B cell (primary cell): ENCODE measurements around the gene DDIT4. TPM values are rescaled to one million over a fixed set of nuclear protein-coding genes. Genes with fewer than 3 reads are reported as not detected.

Source experiments
- ATAC-seq: fragments of 200-7000 bp; cut with Tn5 transposase; one replicate; pipeline ENCODE4 v1.10.0; 2021; ENCODE audit warnings: low read depth, mild to moderate bottlenecking, moderate number of reproducible peaks, moderate library complexity
- CTCF ChIA-PET: fragments of 350-600 bp; sonication (Branson Sonifier 250); formaldehyde crosslinking; loops from one replicate; lab custom pipeline; 2021; ENCODE audit warnings: antibody characterized with exemption, inconsistent platforms; lab: Charles Lee
- POLR2A ChIA-PET: fragments of 350-600 bp; sonication (Branson Sonifier 250); formaldehyde crosslinking; loops from one replicate; lab custom pipeline; 2021; ENCODE audit warnings: antibody characterized with exemption; lab: Charles Lee
- DNase-seq: peaks from one replicate; pipeline ENCODE4 v3.0.0; 2013
- H2AFZ ChIP-seq: 2 replicates; pipeline ENCODE4 v1.6.1; 2012; ENCODE audit warnings: mild to moderate bottlenecking, low read depth, low read length; ENCODE audit not compliant: insufficient read depth, poor library complexity, severe bottlenecking
- H3K27ac ChIP-seq, 2 donors: 1 replicate in 1 of 2; 2 replicates in 1 of 2; pipeline ENCODE4 v1.5.1; 2012 to 2013; ENCODE audit warnings: low read length in 2 of 2, mild to moderate bottlenecking in 2 of 2, moderate library complexity in 1 of 2
- H3K27me3 ChIP-seq, 4 experiments: fragments of 200-600 bp in 1 of 4; sonication (generic) in 1 of 4; replicated peaks in 1 of 4; 1 replicate in 2 of 4; 2 replicates in 2 of 4; pipeline versions ENCODE4 v1.6.1 to v1.7.0; 2013 to 2016; ENCODE audit warnings: low read length in 3 of 4, mild to moderate bottlenecking in 2 of 4, mixed read lengths in 1 of 4, moderate library complexity in 1 of 4; ENCODE audit not compliant: insufficient read depth in 4 of 4, control insufficient read depth in 3 of 4; ENCODE audit errors: control extremely low read depth in 1 of 4
- H3K36me3 ChIP-seq, 2 experiments: replicated peaks in 1 of 2; 1 replicate in 1 of 2; 2 replicates in 1 of 2; pipeline versions ENCODE4 v1.6.1 to v1.7.1; 2013; ENCODE audit warnings: low read length in 1 of 2; ENCODE audit not compliant: insufficient read depth in 2 of 2, control insufficient read depth in 1 of 2; ENCODE audit errors: control extremely low read depth in 1 of 2, extremely low read depth in 1 of 2
- H3K4me1 ChIP-seq, 2 donors: fragments of 200-600 bp in 1 of 2; sonication (generic) in 1 of 2; 1 replicate in 1 of 2; 2 replicates in 1 of 2; pipeline versions ENCODE4 v1.5.1 to v1.6.1; 2013 to 2017; ENCODE audit warnings: low read length in 2 of 2; ENCODE audit not compliant: control insufficient read depth in 2 of 2, insufficient read depth in 2 of 2
- H3K4me2 ChIP-seq: replicated peaks from 2 replicates; pipeline ENCODE3; 2012; ENCODE audit warnings: mild to moderate bottlenecking, low read depth, low read length; ENCODE audit not compliant: poor library complexity, severe bottlenecking
- H3K4me3 ChIP-seq, 5 experiments: fragments of 200-600 bp in 1 of 5; sonication (generic) in 1 of 5; 1 replicate in 3 of 5; 2 replicates in 2 of 5; pipeline versions ENCODE4 v1.5.1 to v1.7.0; 2011 to 2016; ENCODE audit warnings: low read length in 4 of 5, mild to moderate bottlenecking in 4 of 5, low read depth in 2 of 5, control low read depth in 1 of 5, moderate library complexity in 1 of 5; ENCODE audit not compliant: insufficient read depth in 1 of 5; ENCODE audit errors: control extremely low read depth in 1 of 5, extremely low read depth in 1 of 5
- H3K79me2 ChIP-seq: fragments of 200-600 bp; sonication (generic); one replicate; pipeline ENCODE4 v1.6.0; 2016; ENCODE audit warnings: low read length; ENCODE audit not compliant: control insufficient read depth, insufficient read depth
- H3K9ac ChIP-seq: fragments of 200-600 bp; sonication (generic); 2 replicates; pipeline ENCODE4 v1.6.1; 2017; ENCODE audit warnings: mild to moderate bottlenecking, low read length, moderate library complexity
- H3K9me3 ChIP-seq, 3 donors: one replicate each; pipeline versions ENCODE4 v1.6.1 to v1.7.1; 2013; ENCODE audit warnings: low read length in 2 of 3; ENCODE audit not compliant: control insufficient read depth in 2 of 3, insufficient read depth in 1 of 3; ENCODE audit errors: control extremely low read depth in 1 of 3
- H4K20me1 ChIP-seq: 2 replicates; pipeline ENCODE4 v1.6.0; 2012; ENCODE audit warnings: mild to moderate bottlenecking, low read length; ENCODE audit not compliant: insufficient read depth, control insufficient read depth, poor library complexity, severe bottlenecking
- H3K27ac Mint-ChIP-seq: one replicate; pipeline ENCODE4 v1.8.0; 2021; ENCODE audit warnings: mixed read lengths
- H3K27me3 Mint-ChIP-seq: one replicate; pipeline ENCODE4 v1.8.0; 2021; ENCODE audit warnings: mixed read lengths
- H3K4me1 Mint-ChIP-seq: one replicate; pipeline ENCODE4 v1.8.0; 2021; ENCODE audit warnings: mixed read lengths
- H3K4me3 Mint-ChIP-seq: one replicate; pipeline ENCODE4 v1.8.0; 2021; ENCODE audit warnings: mixed read lengths
- H3K9me3 Mint-ChIP-seq: one replicate; pipeline ENCODE4 v1.8.0; 2022; ENCODE audit warnings: mixed read lengths; ENCODE audit not compliant: insufficient read depth
- CTCF ChIP-seq: fragments of 200-600 bp; IDR thresholded peaks from one replicate; pipeline ENCODE4 v1.8.0; 2022; ENCODE audit warnings: antibody characterized with exemption, mild to moderate bottlenecking
- EZH2 ChIP-seq: IDR thresholded peaks from 2 replicates; pipeline ENCODE4 v1.6.1; 2012; ENCODE audit warnings: borderline replicate concordance, low read depth, mild to moderate bottlenecking, moderate library complexity, low read length; ENCODE audit not compliant: insufficient read depth, poor library complexity, severe bottlenecking
- WGBS: methylation state at CpG from one replicate; pipeline ENCODE4 v1.1.5; 2013; ENCODE audit warnings: missing lambda C conversion rate; ENCODE audit not compliant: insufficient coverage; 5-methylcytosine and 5-hydroxymethylcytosine counted together
- intact Hi-C: fragments of 100-400 bp; cut with micrococcal nuclease; formaldehyde crosslinking; loops from one replicate; pipeline ENCODE4 v1.10.0; 2022
- polyA plus RNA-seq: library from polyadenylated mRNA; depleted of rRNA; stranded (reverse); fragments of >200 nt; gene quantifications from 2 replicates; pipeline ENCODE4 v1.2.3, GENCODE V29; 2012
- total RNA-seq, 2 donors: library from RNA; stranded (reverse); fragments of 120-200 nt in 1 of 2; gene quantifications; 1 replicate in 1 of 2; 2 replicates in 1 of 2; pipeline versions ENCODE4 v1.2.3 to v1.2.4, GENCODE V29; 2013 to 2022

The DDIT4 gene
- total and polyA plus RNA-seq, 2 donors (not counting 1 experiment from before 2014, with no cell fraction given) = 102 to 110 TPM

- Histone ChIP-seq H4K20me1 (no peaks in the 10 kb centered on the region), H3K27me3 (no peaks in the 10 kb centered on the region), H3K9me3 (peaks cover 0 to 3% (median 0%) of the 10 kb centered on the region in 3 donors), H3K36me3 (no peaks in the 10 kb centered on the region), H3K4me1 (peaks cover 63 to 78% of the 10 kb centered on the region in 2 donors), H3K4me3 (no peak overlapping the region), H3K27ac (peak overlapping the region in 1 of 2 donors; percentile 47), H3K4me2 (peak overlapping the region; percentile 1), H2AFZ (no peak overlapping the region), H3K79me2 (peaks cover 12% of the 10 kb centered on the region), H3K9ac (no peak overlapping the region)
- Mint-ChIP-seq H3K27ac (peak overlapping the region; percentile 81), H3K4me1 (peaks cover 78% of the 10 kb centered on the region), H3K27me3 (no peaks in the 10 kb centered on the region), H3K9me3 (no peaks in the 10 kb centered on the region), H3K4me3 (no peak overlapping the region)
- CTCF ChIA-PET = interaction anchor here (0.8 to 1.2 kb wide), 3 partner anchors 8 to 90 kb away, joined by 3 to 4 read pairs (median 3); no protein-coding TSS in a partner anchor
- POLR2A ChIA-PET = interaction anchor here (5.6 kb wide), 1 partner anchor 52 kb away, joined by 29 read pairs; no protein-coding TSS in a partner anchor
- no peak for ATAC-seq
- intact Hi-C loops = loop anchor here (2.0 kb wide), 1 partner anchor 16 kb away; no protein-coding TSS in a partner anchor
- 100% methylated on average over 3 of the region's 5 CpGs for WGBS
- TF ChIP-seq CTCF (no peak), EZH2 (no peak)
- DNase-seq = no peak
These were observed 29.1 kb upstream of the DDIT4 start for GRCh38 chr10:72244573-72245038.

- peaks cover 12% of the 10 kb centered on the region for H3K79me2 ChIP-seq
- no peaks in the 10 kb centered on the region for H3K36me3 ChIP-seq
- no peak for DNase-seq
- peak overlapping the region in 1 of 2 donors; percentile 38 for H3K27ac ChIP-seq
- H3K27ac Mint-ChIP-seq = peak overlapping the region; percentile 59
- ATAC-seq = no peak
- H3K27me3 Mint-ChIP-seq = no peaks in the 10 kb centered on the region
- WGBS = 40% methylated on average over 1 of the region's 3 CpGs
- CTCF ChIA-PET = interaction anchor here (1.1 to 2.5 kb wide), 5 partner anchors 15 to 91 kb away, joined by 3 to 8 read pairs (median 4); no protein-coding TSS in a partner anchor
- POLR2A ChIA-PET = interaction anchor here (0.6 to 5.6 kb wide), 4 partner anchors 14 to 66 kb away, joined by 3 to 29 read pairs (median 4); no protein-coding TSS in a partner anchor
- peak overlapping the region; percentile 41 for H3K4me2 ChIP-seq
- peaks cover 0 to 3% (median 0%) of the 10 kb centered on the region in 3 donors for H3K9me3 ChIP-seq
- peak overlapping the region; percentile 11 for H3K4me3 Mint-ChIP-seq
- H2AFZ ChIP-seq = no peak overlapping the region
- peaks cover 76 to 90% of the 10 kb centered on the region in 2 donors for H3K4me1 ChIP-seq
- H3K27me3 ChIP-seq = no peaks in the 10 kb centered on the region
- intact Hi-C loops = loop anchor here (2.0 kb wide), 1 partner anchor 15 kb away; no protein-coding TSS in a partner anchor
- H3K4me1 Mint-ChIP-seq = peaks cover 82% of the 10 kb centered on the region
- no peak overlapping the region for H3K9ac ChIP-seq
- TF ChIP-seq EZH2 (no peak), CTCF (no peak)
- no peaks in the 10 kb centered on the region for H3K9me3 Mint-ChIP-seq
- H4K20me1 ChIP-seq = no peaks in the 10 kb centered on the region
- H3K4me3 ChIP-seq = no peak overlapping the region
These were observed 27.7 kb upstream of the DDIT4 start for GRCh38 chr10:72245949-72246525.
